ENCODE data around the gene SRSF3. TPM values are rescaled to one million over a fixed set of nuclear protein-coding genes. Genes with fewer than 3 reads are reported as not detected.

Gene SRSF3
- polyA plus RNA-seq, 1 donor (not counting 4 experiments of a cell fraction or from before 2014, with no cell fraction given) = 398 TPM

GRCh38 chr6:36634317-36635108, 40.4 kb downstream of the SRSF3 start:
- dilution Hi-C loops (cut with MboI; ENCODE audit: extremely low pct_ligation_motif_present, low sequenced_read_pairs) = no loop called here
- no peaks in the 10 kb centered on the region for H3K4me1 ChIP-seq (ENCODE audit: control insufficient read depth, extremely low read depth, insufficient read depth, low read length)
- H3K9me1 ChIP-seq (ENCODE audit: control insufficient read depth, extremely low read depth, insufficient read depth, low read length) = no peaks in the 10 kb centered on the region
- H3K27ac ChIP-seq (ENCODE audit: control insufficient read depth, insufficient read depth, low read length) = no peak overlapping the region
- H3K4me3 ChIP-seq (ENCODE audit: control insufficient read depth in 2 of 3, extremely low read depth in 1 of 3, insufficient read depth in 2 of 3, low read depth in 1 of 3, low read length in 3 of 3) = no peak overlapping the region
- H3K27me3 ChIP-seq (ENCODE audit: control insufficient read depth, extremely low read depth, insufficient read depth, low read length) = no peaks in the 10 kb centered on the region
- no peaks in the 10 kb centered on the region for H3K9me3 ChIP-seq (ENCODE audit: control insufficient read depth, low read depth, low read length)
- FAIRE-seq = no peak
- TF ChIP-seq EZH2 (IDR thresholded peaks at IDR 0.05; ENCODE audit: low read length) (no peak), CTCF (optimal IDR thresholded peaks at IDR 0.05 in 1 of 3, IDR thresholded peaks at IDR 0.05 in 1 of 3, conservative IDR thresholded peaks at IDR 0.05 in 1 of 3; ENCODE audit: extremely low read depth in 1 of 3, insufficient read depth in 2 of 3, low read length in 3 of 3) (no peak)
- no peak overlapping the region for H2AFZ ChIP-seq (ENCODE audit: control insufficient read depth, low read length)
- no peak for DNase-seq (ENCODE audit: low read depth, low spot score)
- H3K36me3 ChIP-seq (ENCODE audit: control insufficient read depth in 2 of 2, extremely low read depth in 1 of 2, insufficient read depth in 2 of 2, low read length in 2 of 2) = no peaks in the 10 kb centered on the region
- no peak overlapping the region for H3K4me2 ChIP-seq (ENCODE audit: control insufficient read depth, extremely low read depth, insufficient read depth, low read depth, low read length)
- H4K20me1 ChIP-seq (ENCODE audit: control insufficient read depth, extremely low read depth, insufficient read depth, low read length) = no peaks in the 10 kb centered on the region
- no peak overlapping the region for H3K9ac ChIP-seq (ENCODE audit: control insufficient read depth, extremely low read depth, insufficient read depth, low read length)
- H3K79me2 ChIP-seq (ENCODE audit: control insufficient read depth, insufficient read depth, low read length) = no peaks in the 10 kb centered on the region

DNA sequence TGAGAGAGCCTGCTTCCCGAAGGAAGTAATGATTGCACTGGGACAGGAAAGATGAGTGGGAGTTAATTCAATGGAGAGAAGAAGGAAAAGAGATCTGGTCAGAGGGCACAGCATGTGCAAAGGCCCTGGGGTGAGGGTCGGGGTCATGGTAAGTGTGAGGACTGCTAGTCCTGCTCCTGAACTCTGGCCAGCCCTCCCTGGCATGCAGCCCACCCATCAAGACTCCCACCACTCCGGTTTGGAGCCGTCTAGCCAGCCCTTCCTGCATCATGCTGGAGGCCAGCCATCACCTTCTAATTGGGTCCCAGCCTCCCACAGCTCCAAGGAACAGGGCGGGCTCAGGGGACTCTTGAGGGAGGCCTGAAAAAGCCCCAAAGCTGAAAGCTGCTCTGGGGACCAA, 42.1 kb downstream of the SRSF3 start:
- no peak overlapping the region for H3K4me3 ChIP-seq (ENCODE audit: control insufficient read depth in 2 of 3, extremely low read depth in 1 of 3, insufficient read depth in 2 of 3, low read depth in 1 of 3, low read length in 3 of 3)
- H3K4me2 ChIP-seq (ENCODE audit: control insufficient read depth, extremely low read depth, insufficient read depth, low read depth, low read length) = no peak overlapping the region
- H2AFZ ChIP-seq (ENCODE audit: control insufficient read depth, low read length) = no peak overlapping the region
- TF ChIP-seq CTCF (optimal IDR thresholded peaks at IDR 0.05 in 1 of 3, IDR thresholded peaks at IDR 0.05 in 1 of 3, conservative IDR thresholded peaks at IDR 0.05 in 1 of 3; ENCODE audit: extremely low read depth in 1 of 3, insufficient read depth in 2 of 3, low read length in 3 of 3) (no peak), EZH2 (IDR thresholded peaks at IDR 0.05; ENCODE audit: low read length) (no peak)
- no peaks in the 10 kb centered on the region for H3K4me1 ChIP-seq (ENCODE audit: control insufficient read depth, extremely low read depth, insufficient read depth, low read length)
- no peaks in the 10 kb centered on the region for H3K79me2 ChIP-seq (ENCODE audit: control insufficient read depth, insufficient read depth, low read length)
- no peaks in the 10 kb centered on the region for H3K9me3 ChIP-seq (ENCODE audit: control insufficient read depth, low read depth, low read length)
- DNase-seq (ENCODE audit: low read depth, low spot score) (no peak), FAIRE-seq (no peak)
- dilution Hi-C loops (cut with MboI; ENCODE audit: extremely low pct_ligation_motif_present, low sequenced_read_pairs) = no loop called here
- no peak overlapping the region for H3K9ac ChIP-seq (ENCODE audit: control insufficient read depth, extremely low read depth, insufficient read depth, low read length)
- no peak overlapping the region for H3K27ac ChIP-seq (ENCODE audit: control insufficient read depth, insufficient read depth, low read length)
- no peaks in the 10 kb centered on the region for H3K36me3 ChIP-seq (ENCODE audit: control insufficient read depth in 2 of 2, extremely low read depth in 1 of 2, insufficient read depth in 2 of 2, low read length in 2 of 2)
- no peaks in the 10 kb centered on the region for H3K27me3 ChIP-seq (ENCODE audit: control insufficient read depth, extremely low read depth, insufficient read depth, low read length)
- H4K20me1 ChIP-seq (ENCODE audit: control insufficient read depth, extremely low read depth, insufficient read depth, low read length) = no peaks in the 10 kb centered on the region
- H3K9me1 ChIP-seq (ENCODE audit: control insufficient read depth, extremely low read depth, insufficient read depth, low read length) = no peaks in the 10 kb centered on the region

All from keratinocyte (primary cell).